C4-2B (cell line): ENCODE measurements around the gene EIF4B.

Source experiments
- H3K27ac ChIP-seq: fragments of 450-650 bp; 2 replicates; pipeline ENCODE4 v1.5.1; 2017
- CTCF ChIP-seq: fragments of 450-650 bp; conservative IDR thresholded peaks from 2 replicates; pipeline ENCODE4 v1.5.1; 2017; ENCODE audit warnings: mild to moderate bottlenecking
- ZFX ChIP-seq: fragments of 450-650 bp; IDR thresholded peaks from 2 replicates; pipeline ENCODE4 v1.6.1; 2017

The EIF4B gene

GRCh38 chr12:53042607-53043454, 36.6 kb downstream of the EIF4B start:
- TF ChIP-seq CTCF = no peak
- TF ChIP-seq ZFX = no peak
- H3K27ac ChIP-seq = no peak overlapping the region

GRCh38 chr12:53044052-53044581, 37.9 kb downstream of the EIF4B start:
- H3K27ac ChIP-seq = no peak overlapping the region
- TF ChIP-seq CTCF = no peak
- TF ChIP-seq ZFX = no peak

GRCh38 chr12:53044896-53045695, 38.8 kb downstream of the EIF4B start:
- H3K27ac ChIP-seq = no peak overlapping the region
- TF ChIP-seq CTCF (no peak), ZFX (no peak)

- no peak overlapping the region for H3K27ac ChIP-seq
- TF ChIP-seq CTCF = no peak
- TF ChIP-seq ZFX = no peak
These were observed 39.4 kb downstream of the EIF4B start for GRCh38 chr12:53045696-53046045.

- TF ChIP-seq CTCF (no peak), ZFX (no peak)
- H3K27ac ChIP-seq = peak overlapping the region; percentile 96
These were observed 40.5 kb downstream of the EIF4B start for GRCh38 chr12:53046655-53047220.

- peak overlapping the region; percentile 96 for H3K27ac ChIP-seq
- TF ChIP-seq CTCF (peak; percentile 93), ZFX (peak; percentile 54)
These were observed 41.2 kb downstream of the EIF4B start for GRCh38 chr12:53047221-53048032.
